Measurements from ENCODE around the gene ITGA3.

DNA sequence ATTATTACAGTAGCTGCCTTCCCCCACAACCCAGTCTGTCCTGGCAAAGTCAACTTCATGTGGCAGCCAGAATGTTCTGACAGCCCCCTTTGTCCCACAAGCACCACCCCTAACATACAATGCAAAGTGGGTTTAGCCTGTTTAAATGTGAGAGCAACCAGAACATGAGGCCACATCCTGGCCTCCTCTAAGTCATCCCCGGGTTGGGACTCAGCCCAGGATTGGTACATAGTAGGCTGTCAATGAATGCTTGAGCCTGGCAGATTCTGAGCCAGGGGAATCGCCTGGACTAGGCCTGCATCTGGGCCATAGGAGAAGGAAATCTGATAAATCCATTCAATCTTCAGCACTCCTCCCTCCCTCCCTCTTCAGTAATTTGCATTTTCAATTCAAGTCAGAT is 4.3 kb upstream of the ITGA3 start:
- TF ChIP-seq CTCF (IDR thresholded peaks at IDR 0.05; ENCODE audit: insufficient read depth, low read length, poor library complexity, severe bottlenecking) (no peak), EZH2phosphoT487 (conservative IDR thresholded peaks at IDR 0.05; ENCODE audit: low read length) (no peak)

Data from SU-DHL-6 (cell line).